Stimulated activated CD4-positive, alpha-beta T cell treated with anti-CD3 and anti-CD28 coated beads, Interleukin-1b, Interleukin-23, amount 100 ng/mL, for 4 hours (primary cell): ENCODE data around the gene AGPAT3.
"Not testable (repeated sequence)": the region's sequence is repeated elsewhere in the genome, so short reads cannot be mapped to it uniquely, and the experiment has no call there.

Experiments used
- DNase-seq, 2 donors: peaks; one replicate each; pipeline ENCODE4 v3.0.0-alpha.2; 2020; ENCODE audit warnings: low read depth in 2 of 2

Gene AGPAT3

GRCh38 chr21:43864962-43865539 is at the start of gene AGPAT3:
TSS of gene AGPAT3 (plus strand) at chr21:43865223. CDS start at chr21:43959682, 94,459 bp downstream.
- peak; percentile 32 to 52 for DNase-seq

GRCh38 chr21:43815991-43816390 is 49.0 kb upstream of the AGPAT3 start:
- no peak for DNase-seq

GRCh38 chr21:43816611-43817071 is 48.4 kb upstream of the AGPAT3 start:
- DNase-seq, result no peak

GRCh38 chr21:43817157-43818086 is 47.6 kb upstream of the AGPAT3 start:
- DNase-seq, result no peak

- DNase-seq, result no peak
Measured at GRCh38 chr21:43818685-43819084, 46.3 kb upstream of the AGPAT3 start.

GRCh38 chr21:43819511-43820405 is 45.3 kb upstream of the AGPAT3 start:
- no peak for DNase-seq

- no peak for DNase-seq
Measured at GRCh38 chr21:43820466-43820865, 44.6 kb upstream of the AGPAT3 start.

GRCh38 chr21:43822166-43822565 is 42.9 kb upstream of the AGPAT3 start:
- DNase-seq, result not testable (repeated sequence)

- DNase-seq, result not testable (repeated sequence)
Measured at GRCh38 chr21:43822741-43823140, 42.3 kb upstream of the AGPAT3 start.

GRCh38 chr21:43824333-43825241 is 40.4 kb upstream of the AGPAT3 start:
- DNase-seq, result no peak

GRCh38 chr21:43825242-43825935 is 39.6 kb upstream of the AGPAT3 start:
- no peak for DNase-seq

GRCh38 chr21:43825936-43826622 is 38.9 kb upstream of the AGPAT3 start:
- no peak for DNase-seq

GRCh38 chr21:43826623-43826974 is 38.4 kb upstream of the AGPAT3 start:
- no peak for DNase-seq

GRCh38 chr21:43827015-43827611 is 37.9 kb upstream of the AGPAT3 start:
- no peak for DNase-seq

- no peak for DNase-seq
Measured at GRCh38 chr21:43829161-43829560, 35.9 kb upstream of the AGPAT3 start.

GRCh38 chr21:43829575-43830119 is 35.4 kb upstream of the AGPAT3 start:
- DNase-seq, result no peak

GRCh38 chr21:43832158-43832550 is 32.9 kb upstream of the AGPAT3 start:
- no peak for DNase-seq

GRCh38 chr21:43832648-43833047 is 32.4 kb upstream of the AGPAT3 start:
- DNase-seq, result no peak
